ENCODE results near the gene LEKR1.

DNA sequence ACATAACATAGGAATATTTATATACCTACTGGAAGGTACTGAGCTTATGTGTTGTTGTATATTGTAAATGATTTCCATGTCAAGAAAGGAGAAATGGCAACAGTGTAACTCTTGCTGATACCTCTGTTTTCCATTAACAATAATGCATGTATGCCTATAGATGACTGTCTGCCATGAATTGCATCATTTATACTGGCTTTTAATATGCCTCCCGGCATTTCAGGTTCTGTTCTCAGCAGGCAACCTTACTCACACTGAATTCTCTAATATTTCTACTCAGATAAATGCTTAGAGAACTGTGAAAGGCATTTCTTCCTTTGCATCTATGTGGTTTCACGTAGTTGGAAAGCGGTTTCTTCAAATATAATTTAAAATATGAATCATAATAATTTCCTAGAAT is 41.8 kb downstream of the LEKR1 start:
- no peak for TF ChIP-seq CTCF (conservative IDR thresholded peaks at IDR 0.05; ENCODE audit: low read length)
- TF ChIP-seq EZH2phosphoT487 (IDR thresholded peaks at IDR 0.05; ENCODE audit: borderline replicate concordance, low read depth, low read length): no peak

Measured in OCI-LY7 (cell line).